ENCODE data around the gene THOC7.

The THOC7 gene

GRCh38 chr3:63863150-63864007 is at the start of gene THOC7, which contains the start of gene ATXN7:
Gene THOC7, minus strand, starts transcription at chr3:63863805. Its CDS starts 15 bp downstream, at chr3:63863790.
Gene ATXN7, plus strand, starts transcription at chr3:63863867. Its CDS starts 48,732 bp downstream, at chr3:63912599.
- in situ Hi-C loops (cut with HindIII; ENCODE audit: low pct_unique_long_range_greater_than_20kb, low sequenced_read_pairs): no loop called here
- no peak for TF ChIP-seq JUND (IDR thresholded peaks at IDR 0.05; ENCODE audit: low read depth)
- DNase-seq (ENCODE audit: low read depth in 1 of 2, low spot score in 1 of 2): peak; percentile 64 to 65

GRCh38 chr3:63912768-63913588 is 49.4 kb upstream of the THOC7 start:
- in situ Hi-C loops (cut with HindIII; ENCODE audit: low pct_unique_long_range_greater_than_20kb, low sequenced_read_pairs): no loop called here
- DNase-seq (ENCODE audit: low read depth in 1 of 2, low spot score in 1 of 2): peak; percentile 51 to 54
- TF ChIP-seq JUND (IDR thresholded peaks at IDR 0.05; ENCODE audit: low read depth): no peak

- in situ Hi-C loops (cut with HindIII; ENCODE audit: low pct_unique_long_range_greater_than_20kb, low sequenced_read_pairs): no loop called here
- DNase-seq (ENCODE audit: low read depth in 1 of 2, low spot score in 1 of 2): peak; percentile 85 to 88
- TF ChIP-seq JUND (IDR thresholded peaks at IDR 0.05; ENCODE audit: low read depth): no peak
Observed at GRCh38 chr3:63911873-63912767, 48.5 kb upstream of the THOC7 start, which contains the start of gene SCAANT1. Gene SCAANT1, minus strand, starts transcription at chr3:63912383.

- TF ChIP-seq JUND (IDR thresholded peaks at IDR 0.05; ENCODE audit: low read depth): no peak
Observed at GRCh38 chr3:63911509-63911872, 47.9 kb upstream of the THOC7 start.

GRCh38 chr3:63910891-63911290 is 47.3 kb upstream of the THOC7 start:
- DNase-seq (ENCODE audit: low read depth in 1 of 2, low spot score in 1 of 2): no peak
- no peak for TF ChIP-seq JUND (IDR thresholded peaks at IDR 0.05; ENCODE audit: low read depth)
- in situ Hi-C loops (cut with HindIII; ENCODE audit: low pct_unique_long_range_greater_than_20kb, low sequenced_read_pairs): no loop called here

More at GRCh38 chr3:63911509-63911872, 47.9 kb upstream of the THOC7 start:
- DNase-seq (ENCODE audit: low read depth in 1 of 2, low spot score in 1 of 2): no peak
- in situ Hi-C loops (cut with HindIII; ENCODE audit: low pct_unique_long_range_greater_than_20kb, low sequenced_read_pairs): no loop called here

GRCh38 chr3:63910001-63910400 is 46.4 kb upstream of the THOC7 start:
- TF ChIP-seq JUND (IDR thresholded peaks at IDR 0.05; ENCODE audit: low read depth): no peak
- DNase-seq (ENCODE audit: low read depth in 1 of 2, low spot score in 1 of 2): no peak
- in situ Hi-C loops (cut with HindIII; ENCODE audit: low pct_unique_long_range_greater_than_20kb, low sequenced_read_pairs): no loop called here

GRCh38 chr3:63909431-63909830 is 45.8 kb upstream of the THOC7 start:
- no peak for DNase-seq (ENCODE audit: low read depth in 1 of 2, low spot score in 1 of 2)
- in situ Hi-C loops (cut with HindIII; ENCODE audit: low pct_unique_long_range_greater_than_20kb, low sequenced_read_pairs): no loop called here
- TF ChIP-seq JUND (IDR thresholded peaks at IDR 0.05; ENCODE audit: low read depth): no peak

GRCh38 chr3:63908776-63909175 is 45.2 kb upstream of the THOC7 start:
- DNase-seq (ENCODE audit: low read depth in 1 of 2, low spot score in 1 of 2): no peak
- in situ Hi-C loops (cut with HindIII; ENCODE audit: low pct_unique_long_range_greater_than_20kb, low sequenced_read_pairs): no loop called here
- no peak for TF ChIP-seq JUND (IDR thresholded peaks at IDR 0.05; ENCODE audit: low read depth)

GRCh38 chr3:63908081-63908736 is 44.6 kb upstream of the THOC7 start:
- in situ Hi-C loops (cut with HindIII; ENCODE audit: low pct_unique_long_range_greater_than_20kb, low sequenced_read_pairs): no loop called here
- TF ChIP-seq JUND (IDR thresholded peaks at IDR 0.05; ENCODE audit: low read depth): no peak
- peak; percentile 21 to 26 for DNase-seq (ENCODE audit: low read depth in 1 of 2, low spot score in 1 of 2)

GRCh38 chr3:63905731-63906620 is 42.4 kb upstream of the THOC7 start:
- no peak for DNase-seq (ENCODE audit: low read depth in 1 of 2, low spot score in 1 of 2)
- in situ Hi-C loops (cut with HindIII; ENCODE audit: low pct_unique_long_range_greater_than_20kb, low sequenced_read_pairs): no loop called here
- no peak for TF ChIP-seq JUND (IDR thresholded peaks at IDR 0.05; ENCODE audit: low read depth)

- in situ Hi-C loops (cut with HindIII; ENCODE audit: low pct_unique_long_range_greater_than_20kb, low sequenced_read_pairs): no loop called here
- TF ChIP-seq JUND (IDR thresholded peaks at IDR 0.05; ENCODE audit: low read depth): no peak
- DNase-seq (ENCODE audit: low read depth in 1 of 2, low spot score in 1 of 2): no peak
Observed at GRCh38 chr3:63900459-63900858, 36.9 kb upstream of the THOC7 start.
